WTC11 (cell line): ENCODE results near the gene ZNF468.
"Not testable (repeated sequence)": the region's sequence is repeated elsewhere in the genome, so short reads cannot be mapped to it uniquely, and the experiment has no call there.

Experiments used
- NR2C2 ChIP-seq: sonication (generic); formaldehyde crosslinking; IDR thresholded peaks from 2 replicates; pipeline ENCODE4 v1.8.0; 2022; ENCODE audit warnings: mild to moderate bottlenecking, missing genetic modification reagents
- PRRX2 ChIP-seq: fragments of 250-450 bp; sonication (Bioruptor Pico); IDR thresholded peaks from 2 replicates; pipeline ENCODE4 v1.8.0; 2021; ENCODE audit warnings: mild to moderate bottlenecking
- TEAD4 ChIP-seq: sonication (generic); formaldehyde crosslinking; IDR thresholded peaks from 2 replicates; pipeline ENCODE4 v1.8.0; 2022; ENCODE audit warnings: mild to moderate bottlenecking, missing genetic modification reagents
- TF ChIP-seq, protein P1 (sequence below): fragments of 200-600 bp; IDR thresholded peaks from 2 replicates; pipeline ENCODE4 v1.8.0; 2022; ENCODE audit warnings: antibody characterized with exemption

DNA sequence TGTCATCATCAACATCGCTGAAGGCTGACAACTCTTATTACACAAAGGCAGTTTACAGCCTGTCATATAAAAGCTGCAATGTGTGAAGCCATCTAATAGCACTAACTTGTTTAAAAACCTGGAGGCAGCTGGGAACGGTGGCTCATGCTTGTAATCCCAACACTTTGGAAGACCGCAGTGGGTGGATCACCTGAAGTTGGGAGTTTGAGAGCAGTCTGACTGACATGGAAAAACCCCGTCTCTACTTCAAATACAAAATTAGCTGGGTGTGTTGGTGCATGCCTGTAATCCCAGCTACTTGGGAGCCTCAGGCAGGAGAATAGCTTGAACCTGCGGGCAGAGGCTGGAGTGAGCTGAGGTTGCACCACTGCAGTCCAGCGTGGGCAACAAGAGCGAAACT lies 27.6 kb downstream of the ZNF468 start:
- TF ChIP-seq, protein P1, sequence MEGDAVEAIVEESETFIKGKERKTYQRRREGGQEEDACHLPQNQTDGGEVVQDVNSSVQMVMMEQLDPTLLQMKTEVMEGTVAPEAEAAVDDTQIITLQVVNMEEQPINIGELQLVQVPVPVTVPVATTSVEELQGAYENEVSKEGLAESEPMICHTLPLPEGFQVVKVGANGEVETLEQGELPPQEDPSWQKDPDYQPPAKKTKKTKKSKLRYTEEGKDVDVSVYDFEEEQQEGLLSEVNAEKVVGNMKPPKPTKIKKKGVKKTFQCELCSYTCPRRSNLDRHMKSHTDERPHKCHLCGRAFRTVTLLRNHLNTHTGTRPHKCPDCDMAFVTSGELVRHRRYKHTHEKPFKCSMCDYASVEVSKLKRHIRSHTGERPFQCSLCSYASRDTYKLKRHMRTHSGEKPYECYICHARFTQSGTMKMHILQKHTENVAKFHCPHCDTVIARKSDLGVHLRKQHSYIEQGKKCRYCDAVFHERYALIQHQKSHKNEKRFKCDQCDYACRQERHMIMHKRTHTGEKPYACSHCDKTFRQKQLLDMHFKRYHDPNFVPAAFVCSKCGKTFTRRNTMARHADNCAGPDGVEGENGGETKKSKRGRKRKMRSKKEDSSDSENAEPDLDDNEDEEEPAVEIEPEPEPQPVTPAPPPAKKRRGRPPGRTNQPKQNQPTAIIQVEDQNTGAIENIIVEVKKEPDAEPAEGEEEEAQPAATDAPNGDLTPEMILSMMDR = not testable (repeated sequence)
- not testable (repeated sequence) for TF ChIP-seq PRRX2 (CRISPR knock-in tag); TEAD4; NR2C2 (CRISPR knock-in tag)
